ENCODE measurements around the gene NIPBL.
"Not testable (repeated sequence)": the region's sequence is repeated elsewhere in the genome, so short reads cannot be mapped to it uniquely, and the experiment has no call there.

NIPBL gene

DNA sequence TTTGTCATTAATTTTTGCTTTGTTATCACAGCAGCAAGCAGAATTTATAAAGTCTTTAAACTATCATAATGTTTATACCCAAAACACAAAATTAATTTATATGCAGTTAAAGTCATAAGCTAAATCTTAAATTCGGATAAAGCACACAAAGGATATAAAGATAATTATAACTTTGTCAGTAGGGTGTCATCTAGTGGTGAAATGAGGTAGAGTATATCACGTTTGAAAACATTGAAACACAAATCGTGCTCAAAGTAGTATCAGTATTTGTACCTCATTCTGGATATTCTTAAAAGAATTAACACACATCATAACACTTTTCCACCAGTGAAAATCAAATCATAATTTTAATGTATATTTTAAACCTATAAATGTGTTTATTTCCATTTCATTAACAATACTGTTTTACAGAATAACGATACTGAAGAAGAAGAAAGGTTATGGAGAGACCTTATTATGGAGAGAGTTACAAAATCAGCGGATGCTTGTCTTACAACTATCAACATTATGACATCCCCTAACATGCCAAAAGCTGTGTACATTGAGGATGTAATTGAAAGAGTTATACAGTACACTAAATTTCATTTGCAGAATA, 129.5 kb downstream of the NIPBL start:
- Histone ChIP-seq H3K36me3 (ENCODE audit: control insufficient read depth, low read depth, low read length) (peaks cover 54% of the 10 kb centered on the region), H3K27me3 (ENCODE audit: control insufficient read depth, insufficient read depth, low read length) (no peaks in the 10 kb centered on the region), H3K9ac (ENCODE audit: low read length) (no peak overlapping the region), H3K27ac (ENCODE audit: low read length) (no peak overlapping the region), H3K4me1 (ENCODE audit: control insufficient read depth, low read depth, low read length) (no peaks in the 10 kb centered on the region), H3K9me3 (ENCODE audit: control insufficient read depth, low read depth, low read length) (no peaks in the 10 kb centered on the region), H3K4me3 (ENCODE audit: low read length) (no peak overlapping the region)

DNA sequence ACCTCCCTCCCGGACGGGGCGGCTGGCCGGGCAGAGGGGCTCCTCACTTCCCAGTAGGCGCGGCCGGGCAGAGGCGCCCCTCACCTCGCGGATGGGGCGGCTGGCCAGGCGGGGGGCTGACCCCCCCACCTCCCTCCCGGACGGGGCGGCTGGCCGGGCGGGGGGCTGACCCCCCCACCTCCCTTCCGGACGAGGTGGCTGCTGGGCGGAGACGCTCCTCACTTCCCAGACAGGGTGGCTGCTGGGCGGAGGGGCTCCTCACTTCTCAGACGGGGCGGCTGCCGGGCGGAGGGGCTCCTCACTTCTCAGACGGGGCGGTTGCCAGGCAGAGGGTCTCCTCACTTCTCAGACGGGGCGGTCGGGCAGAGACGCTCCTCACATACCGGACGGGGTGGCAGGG, 136.6 kb downstream of the NIPBL start:
- H3K27ac ChIP-seq (ENCODE audit: low read length); H3K9ac ChIP-seq (ENCODE audit: low read length); H3K9me3 ChIP-seq (ENCODE audit: control insufficient read depth, low read depth, low read length); H3K4me1 ChIP-seq (ENCODE audit: control insufficient read depth, low read depth, low read length); H3K4me3 ChIP-seq (ENCODE audit: low read length); H3K27me3 ChIP-seq (ENCODE audit: control insufficient read depth, insufficient read depth, low read length): not testable (repeated sequence)
- peaks cover 40% of the 10 kb centered on the region for H3K36me3 ChIP-seq (ENCODE audit: control insufficient read depth, low read depth, low read length)

DNA sequence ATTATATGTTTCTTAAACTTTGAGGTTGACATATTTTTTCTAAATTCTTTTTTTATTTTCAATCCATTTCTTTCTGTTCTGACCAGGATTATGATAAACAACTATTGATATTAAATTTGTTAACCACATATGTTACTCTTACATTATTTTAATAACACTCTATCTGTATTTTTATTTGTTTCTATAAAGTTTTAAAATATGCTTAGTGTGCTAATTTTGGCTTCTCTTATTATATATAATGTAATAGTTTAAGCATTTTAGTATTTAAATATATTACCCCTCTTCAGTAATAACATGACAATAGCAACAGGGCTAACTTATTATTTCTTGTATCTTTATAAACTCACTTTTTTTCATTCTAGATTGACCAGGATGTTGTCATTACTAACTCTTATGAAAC, 137.8 kb downstream of the NIPBL start:
- H3K27ac ChIP-seq (ENCODE audit: low read length) = no peak overlapping the region
- H3K9ac ChIP-seq (ENCODE audit: low read length) = no peak overlapping the region
- H3K4me1 ChIP-seq (ENCODE audit: control insufficient read depth, low read depth, low read length) = no peaks in the 10 kb centered on the region
- H3K36me3 ChIP-seq (ENCODE audit: control insufficient read depth, low read depth, low read length) = peaks cover 38% of the 10 kb centered on the region
- no peak overlapping the region for H3K4me3 ChIP-seq (ENCODE audit: low read length)
- H3K27me3 ChIP-seq (ENCODE audit: control insufficient read depth, insufficient read depth, low read length) = no peaks in the 10 kb centered on the region
- no peaks in the 10 kb centered on the region for H3K9me3 ChIP-seq (ENCODE audit: control insufficient read depth, low read depth, low read length)

DNA sequence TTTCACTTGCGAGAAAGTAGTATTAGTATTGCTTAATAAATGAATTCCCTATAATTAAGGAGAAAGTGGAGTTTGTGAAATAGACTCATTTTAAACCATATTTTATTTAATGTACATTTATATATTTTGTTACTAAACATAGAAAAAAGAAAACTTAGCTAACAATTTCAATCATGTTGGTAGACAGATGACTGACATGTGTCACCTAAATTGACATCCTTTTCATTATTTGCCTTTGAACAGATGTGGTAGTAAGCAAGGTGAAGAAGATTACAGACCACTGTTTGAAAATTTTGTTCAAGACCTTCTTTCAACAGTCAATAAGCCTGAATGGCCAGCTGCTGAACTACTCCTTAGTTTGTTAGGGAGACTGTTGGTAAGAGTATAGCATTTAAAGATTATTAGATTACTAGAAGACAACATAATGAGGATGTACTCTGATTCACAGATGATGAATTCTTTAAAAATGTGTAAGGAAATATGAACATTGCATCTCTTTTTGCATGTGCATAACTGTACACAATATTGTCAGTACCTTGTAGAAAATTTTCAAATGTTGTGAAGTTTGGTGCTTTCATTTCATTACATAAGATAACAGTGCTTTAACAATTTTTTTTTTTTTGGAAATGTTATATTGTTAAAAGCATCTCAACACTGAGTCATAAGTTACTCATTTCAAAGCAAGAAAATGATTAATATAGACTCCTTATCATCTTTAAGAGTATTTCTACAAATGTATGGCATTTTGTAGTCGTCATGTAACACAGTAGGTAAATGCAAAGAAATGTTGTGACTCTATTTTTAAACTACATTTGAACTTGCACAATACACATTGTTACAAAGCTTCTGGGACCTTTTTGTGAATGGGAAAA, 139.5 kb downstream of the NIPBL start:
- H3K27ac ChIP-seq (ENCODE audit: low read length) = no peak overlapping the region
- no peaks in the 10 kb centered on the region for H3K4me1 ChIP-seq (ENCODE audit: control insufficient read depth, low read depth, low read length)

DNA sequence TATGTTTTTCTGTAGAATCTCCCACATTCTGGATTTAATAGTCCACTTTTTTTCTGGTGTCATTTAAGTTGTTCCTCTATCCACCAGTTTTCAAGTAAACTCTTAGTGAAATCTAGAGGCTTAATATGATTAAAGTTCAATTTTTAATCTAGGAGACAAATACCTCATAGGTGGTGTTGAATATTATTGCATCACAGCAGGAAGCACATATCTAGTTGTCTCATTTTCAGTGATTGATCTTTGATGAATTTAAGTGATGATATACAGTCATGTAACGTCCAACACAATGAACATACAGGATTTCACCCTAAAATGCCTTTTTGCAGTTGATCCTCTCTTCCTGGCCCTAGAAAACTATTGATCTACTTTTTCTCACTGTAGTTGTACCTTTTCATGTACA, 152.3 kb downstream of the NIPBL start:
- H3K9ac ChIP-seq (ENCODE audit: low read length) = no peak overlapping the region
- H3K27me3 ChIP-seq (ENCODE audit: control insufficient read depth, insufficient read depth, low read length) = no peaks in the 10 kb centered on the region
- no peak overlapping the region for H3K27ac ChIP-seq (ENCODE audit: low read length)
- peaks cover 36% of the 10 kb centered on the region for H3K36me3 ChIP-seq (ENCODE audit: control insufficient read depth, low read depth, low read length)
- no peak overlapping the region for H3K4me3 ChIP-seq (ENCODE audit: low read length)
- no peaks in the 10 kb centered on the region for H3K9me3 ChIP-seq (ENCODE audit: control insufficient read depth, low read depth, low read length)
- no peaks in the 10 kb centered on the region for H3K4me1 ChIP-seq (ENCODE audit: control insufficient read depth, low read depth, low read length)

More for the DNA sequence above, 139.5 kb downstream of the NIPBL start:
- Histone ChIP-seq H3K27me3 (ENCODE audit: control insufficient read depth, insufficient read depth, low read length) (no peaks in the 10 kb centered on the region), H3K9ac (ENCODE audit: low read length) (no peak overlapping the region), H3K4me3 (ENCODE audit: low read length) (no peak overlapping the region), H3K9me3 (ENCODE audit: control insufficient read depth, low read depth, low read length) (no peaks in the 10 kb centered on the region), H3K36me3 (ENCODE audit: control insufficient read depth, low read depth, low read length) (peaks cover 40% of the 10 kb centered on the region)

DNA sequence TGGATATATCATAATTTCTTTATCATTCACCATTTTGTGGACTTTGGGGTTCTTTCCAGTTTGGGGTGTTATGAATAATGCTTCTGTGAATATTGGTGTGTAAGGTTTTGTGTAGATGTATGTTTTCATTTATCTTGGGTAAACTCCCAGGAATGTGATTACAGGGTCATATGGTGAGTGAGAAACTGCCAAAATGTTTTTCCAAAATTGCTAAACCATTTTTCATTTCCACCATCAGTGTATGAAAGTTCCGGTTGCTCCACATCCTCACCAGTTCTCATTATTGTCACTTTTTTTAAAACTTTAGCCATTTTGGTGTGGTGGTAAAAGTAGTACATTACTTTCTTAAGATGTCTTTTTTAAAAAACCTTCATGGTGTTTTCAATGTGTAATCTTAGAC, 152.9 kb downstream of the NIPBL start:
- Histone ChIP-seq H3K4me1 (ENCODE audit: control insufficient read depth, low read depth, low read length) (no peaks in the 10 kb centered on the region), H3K36me3 (ENCODE audit: control insufficient read depth, low read depth, low read length) (peaks cover 34% of the 10 kb centered on the region), H3K27me3 (ENCODE audit: control insufficient read depth, insufficient read depth, low read length) (no peaks in the 10 kb centered on the region), H3K9ac (ENCODE audit: low read length) (no peak overlapping the region), H3K9me3 (ENCODE audit: control insufficient read depth, low read depth, low read length) (no peaks in the 10 kb centered on the region), H3K27ac (ENCODE audit: low read length) (no peak overlapping the region), H3K4me3 (ENCODE audit: low read length) (no peak overlapping the region)

DNA sequence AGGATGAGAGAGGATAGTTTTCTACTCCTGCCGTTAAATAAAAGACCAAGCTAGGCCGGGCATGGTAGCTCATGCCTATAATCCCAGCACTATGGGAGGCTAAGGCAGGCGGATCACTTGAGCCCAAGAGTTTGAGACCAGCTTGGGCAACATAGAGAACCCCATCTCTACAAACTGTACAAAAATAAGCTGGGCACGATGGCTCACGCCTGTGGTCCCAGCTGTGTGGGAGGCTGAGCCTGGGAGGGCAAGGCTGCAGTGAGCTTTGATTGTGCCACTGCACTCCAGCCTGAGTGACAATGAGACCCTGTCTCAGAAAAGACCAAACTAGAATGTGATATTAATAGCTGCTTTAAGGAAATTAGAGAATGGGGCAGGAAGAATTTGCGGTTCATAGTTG, 158.4 kb downstream of the NIPBL start:
- H3K27ac ChIP-seq (ENCODE audit: low read length) = no peak overlapping the region
- no peaks in the 10 kb centered on the region for H3K27me3 ChIP-seq (ENCODE audit: control insufficient read depth, insufficient read depth, low read length)
- no peaks in the 10 kb centered on the region for H3K4me1 ChIP-seq (ENCODE audit: control insufficient read depth, low read depth, low read length)
- no peak overlapping the region for H3K4me3 ChIP-seq (ENCODE audit: low read length)
- H3K9me3 ChIP-seq (ENCODE audit: control insufficient read depth, low read depth, low read length) = no peaks in the 10 kb centered on the region
- H3K9ac ChIP-seq (ENCODE audit: low read length) = no peak overlapping the region
- H3K36me3 ChIP-seq (ENCODE audit: control insufficient read depth, low read depth, low read length) = peaks cover 15% of the 10 kb centered on the region

DNA sequence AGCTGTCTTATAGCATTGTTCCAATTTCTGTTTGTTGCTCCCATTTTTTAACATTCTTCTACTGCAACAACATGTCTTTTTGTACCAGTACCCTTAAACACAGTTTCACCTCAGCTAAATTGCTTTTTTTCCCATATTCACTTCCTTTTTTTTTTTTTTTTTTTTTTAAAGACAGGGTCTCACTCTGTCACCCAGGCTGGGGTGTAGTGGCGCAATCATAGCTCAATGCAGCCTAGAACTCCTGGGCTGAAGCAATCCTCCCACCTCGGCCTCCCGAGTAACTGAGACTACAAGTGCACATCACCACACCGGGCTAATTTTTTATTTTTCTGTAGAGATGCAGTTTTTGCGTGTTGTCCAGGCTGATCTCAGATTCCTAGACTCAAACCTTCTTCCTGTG, 161.3 kb downstream of the NIPBL start:
- H3K27me3 ChIP-seq (ENCODE audit: control insufficient read depth, insufficient read depth, low read length) = no peaks in the 10 kb centered on the region
- H3K9ac ChIP-seq (ENCODE audit: low read length) = no peak overlapping the region
- no peaks in the 10 kb centered on the region for H3K4me1 ChIP-seq (ENCODE audit: control insufficient read depth, low read depth, low read length)
- peaks cover 13% of the 10 kb centered on the region for H3K36me3 ChIP-seq (ENCODE audit: control insufficient read depth, low read depth, low read length)
- no peak overlapping the region for H3K4me3 ChIP-seq (ENCODE audit: low read length)
- H3K9me3 ChIP-seq (ENCODE audit: control insufficient read depth, low read depth, low read length) = no peaks in the 10 kb centered on the region
- no peak overlapping the region for H3K27ac ChIP-seq (ENCODE audit: low read length)

DNA sequence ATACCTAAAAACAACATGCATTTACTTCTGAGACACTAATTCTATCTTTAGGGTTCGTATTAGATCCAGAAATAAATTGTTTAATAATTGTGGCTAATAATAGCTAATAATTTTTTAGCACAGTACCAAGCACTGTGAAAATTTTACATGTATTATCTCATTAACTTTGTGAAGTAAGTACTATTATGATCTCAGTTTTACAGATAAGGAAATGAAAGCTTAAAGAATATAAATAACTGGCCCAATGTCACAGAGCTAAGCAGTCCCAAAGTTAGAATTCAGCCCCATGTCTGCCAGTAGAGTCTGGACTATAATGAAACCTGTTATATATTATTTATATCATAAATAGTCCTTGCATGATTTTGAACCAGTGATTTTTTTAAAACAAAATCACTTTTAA, 163.3 kb downstream of the NIPBL start:
- Histone ChIP-seq H3K36me3 (ENCODE audit: control insufficient read depth, low read depth, low read length) (peaks cover 20% of the 10 kb centered on the region), H3K9me3 (ENCODE audit: control insufficient read depth, low read depth, low read length) (no peaks in the 10 kb centered on the region), H3K4me3 (ENCODE audit: low read length) (no peak overlapping the region), H3K4me1 (ENCODE audit: control insufficient read depth, low read depth, low read length) (no peaks in the 10 kb centered on the region), H3K9ac (ENCODE audit: low read length) (no peak overlapping the region), H3K27ac (ENCODE audit: low read length) (no peak overlapping the region), H3K27me3 (ENCODE audit: control insufficient read depth, insufficient read depth, low read length) (no peaks in the 10 kb centered on the region)

DNA sequence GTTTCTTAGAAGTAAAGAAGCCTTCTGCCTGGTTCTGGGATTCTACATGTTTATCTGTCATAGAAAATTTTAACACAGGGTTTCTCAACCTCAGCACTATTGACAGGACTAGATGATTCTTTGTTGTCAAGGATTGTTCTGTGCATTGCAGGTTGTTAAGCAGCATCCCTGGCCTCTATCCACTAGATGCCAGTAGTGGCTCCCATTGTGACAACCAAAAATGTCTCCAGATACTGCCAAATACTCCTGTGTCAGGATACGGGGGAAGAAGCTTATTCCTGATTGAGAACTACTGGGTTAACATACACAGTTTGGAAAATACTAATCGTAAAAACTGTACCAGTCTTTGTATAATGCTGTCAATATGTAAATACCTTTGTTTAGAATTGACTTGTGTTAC, 167.1 kb downstream of the NIPBL start:
- no peaks in the 10 kb centered on the region for H3K4me1 ChIP-seq (ENCODE audit: control insufficient read depth, low read depth, low read length)
- no peak overlapping the region for H3K9ac ChIP-seq (ENCODE audit: low read length)
- H3K27ac ChIP-seq (ENCODE audit: low read length) = no peak overlapping the region
- H3K9me3 ChIP-seq (ENCODE audit: control insufficient read depth, low read depth, low read length) = no peaks in the 10 kb centered on the region
- peaks cover 40% of the 10 kb centered on the region for H3K36me3 ChIP-seq (ENCODE audit: control insufficient read depth, low read depth, low read length)
- no peaks in the 10 kb centered on the region for H3K27me3 ChIP-seq (ENCODE audit: control insufficient read depth, insufficient read depth, low read length)
- no peak overlapping the region for H3K4me3 ChIP-seq (ENCODE audit: low read length)

DNA sequence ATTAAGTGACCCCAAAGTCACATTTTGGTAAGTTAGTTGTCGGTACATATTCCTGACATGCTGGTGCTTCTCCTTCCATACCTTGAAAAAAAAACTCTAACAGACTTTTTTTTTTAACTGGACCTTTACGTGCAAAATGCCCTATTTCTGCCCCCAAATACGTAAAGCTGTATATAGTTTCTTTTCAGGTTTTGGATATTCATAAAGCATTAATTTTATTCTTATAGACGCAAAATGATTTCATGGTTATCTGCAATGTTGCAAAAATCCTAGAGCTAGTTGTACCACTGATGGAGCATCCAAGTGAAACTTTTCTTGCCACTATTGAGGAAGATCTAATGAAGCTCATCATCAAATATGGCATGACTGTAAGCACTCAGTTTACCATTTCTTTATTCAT, 167.6 kb downstream of the NIPBL start:
- H3K9me3 ChIP-seq (ENCODE audit: control insufficient read depth, low read depth, low read length) = no peaks in the 10 kb centered on the region
- H3K36me3 ChIP-seq (ENCODE audit: control insufficient read depth, low read depth, low read length) = peaks cover 43% of the 10 kb centered on the region

DNA sequence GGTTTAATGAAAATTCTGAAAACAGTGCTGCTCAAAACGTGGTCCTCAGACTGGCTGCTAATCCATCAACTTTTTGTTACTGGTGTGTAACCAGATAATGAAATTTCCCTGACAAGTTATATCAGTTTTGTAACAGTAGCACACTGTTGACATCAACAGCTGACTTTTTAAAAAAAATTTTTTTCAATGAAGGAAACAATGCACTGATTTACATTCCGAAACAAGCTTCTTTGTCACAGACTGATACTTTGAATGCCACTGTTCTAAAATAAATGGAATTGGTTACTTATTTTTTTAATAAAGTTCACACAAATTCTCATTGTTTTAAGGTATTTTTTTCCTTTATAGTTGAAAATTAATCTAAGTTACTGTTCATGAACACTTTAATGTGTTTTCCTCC, 169.1 kb downstream of the NIPBL start:
- Histone ChIP-seq H3K4me1 (ENCODE audit: control insufficient read depth, low read depth, low read length) (no peaks in the 10 kb centered on the region), H3K4me3 (ENCODE audit: low read length) (no peak overlapping the region), H3K9me3 (ENCODE audit: control insufficient read depth, low read depth, low read length) (no peaks in the 10 kb centered on the region), H3K9ac (ENCODE audit: low read length) (no peak overlapping the region), H3K27ac (ENCODE audit: low read length) (no peak overlapping the region), H3K27me3 (ENCODE audit: control insufficient read depth, insufficient read depth, low read length) (no peaks in the 10 kb centered on the region), H3K36me3 (ENCODE audit: control insufficient read depth, low read depth, low read length) (peaks cover 37% of the 10 kb centered on the region)

More for the DNA sequence above, 167.6 kb downstream of the NIPBL start:
- no peak overlapping the region for H3K9ac ChIP-seq (ENCODE audit: low read length)
- no peak overlapping the region for H3K27ac ChIP-seq (ENCODE audit: low read length)
- H3K4me3 ChIP-seq (ENCODE audit: low read length) = no peak overlapping the region
- H3K4me1 ChIP-seq (ENCODE audit: control insufficient read depth, low read depth, low read length) = no peaks in the 10 kb centered on the region
- H3K27me3 ChIP-seq (ENCODE audit: control insufficient read depth, insufficient read depth, low read length) = no peaks in the 10 kb centered on the region

Data from iPS-18a (cell line).